OCI-LY7 (cell line): ENCODE measurements around the gene ACTN2. TPM values are rescaled to one million over a fixed set of nuclear protein-coding genes. Genes with fewer than 3 reads are reported as not detected.

Experiments
- BruUV-seq: library from RNA; stranded (reverse); fragments of 400-500 nt; replicated peaks from 2 replicates; lab custom pipeline; 2021; lab: Mats Ljungman, UMichigan
- CTCF ChIA-PET: fragments of 300-600 bp; sonication (Branson Sonifier 250); formaldehyde crosslinking; loops from one replicate; lab custom pipeline; 2022; ENCODE audit warnings: antibody characterized with exemption; ENCODE audit not compliant: unreplicated experiment; lab: Charles Lee
- POLR2A ChIA-PET: fragments of 300-600 bp; sonication (Branson Sonifier 250); formaldehyde crosslinking; loops from one replicate; lab custom pipeline; 2022; ENCODE audit warnings: antibody characterized with exemption; lab: Charles Lee
- DNase-seq: peaks from one replicate; pipeline ENCODE4 v3.0.0-alpha.2; 2015; ENCODE audit warnings: low spot score
- H2AFZ ChIP-seq: fragments of 200-600 bp; sonication (generic), shearing (Covaris generic); 2 replicates; pipeline ENCODE4 v1.6.1; 2014; ENCODE audit warnings: mild to moderate bottlenecking, antibody characterized with exemption, low read length, moderate library complexity
- H3K27ac ChIP-seq: fragments of 200-600 bp; sonication (generic); 2 replicates; pipeline ENCODE4 v1.5.1; 2014; ENCODE audit warnings: mixed run types, low read depth, mild to moderate bottlenecking, moderate library complexity, low read length, inconsistent platforms; ENCODE audit not compliant: poor library complexity, severe bottlenecking
- H3K36me3 ChIP-seq: fragments of 200-600 bp; sonication (generic); 2 replicates; pipeline ENCODE4 v1.6.1; 2014; ENCODE audit warnings: mild to moderate bottlenecking, antibody characterized with exemption, low read length, moderate library complexity, mixed read lengths; ENCODE audit not compliant: insufficient read depth
- H3K4me1 ChIP-seq: fragments of 200-600 bp; sonication (generic); 2 replicates; pipeline ENCODE4 v1.5.1; 2014; ENCODE audit warnings: mild to moderate bottlenecking, low read length; ENCODE audit not compliant: insufficient read depth, poor library complexity, severe bottlenecking
- H3K4me2 ChIP-seq: fragments of 200-600 bp; sonication (generic); 2 replicates; pipeline ENCODE4 v1.6.1; 2014; ENCODE audit warnings: mild to moderate bottlenecking, low read length
- H3K4me3 ChIP-seq: fragments of 200-600 bp; sonication (generic); 2 replicates; pipeline ENCODE4 v1.5.1; 2014; ENCODE audit warnings: mild to moderate bottlenecking, low read depth, low read length; ENCODE audit not compliant: poor library complexity, severe bottlenecking
- H3K79me2 ChIP-seq: fragments of 200-600 bp; sonication (generic); 2 replicates; pipeline ENCODE4 v1.6.1; 2016; ENCODE audit warnings: low read depth, mild to moderate bottlenecking, low read length, moderate library complexity, mixed read lengths; ENCODE audit not compliant: insufficient read depth
- H3K9me2 ChIP-seq: fragments of 200-600 bp; sonication (generic); 2 replicates; pipeline ENCODE4 v1.6.1; 2016; ENCODE audit warnings: mild to moderate bottlenecking, low read length, mixed read lengths; ENCODE audit not compliant: insufficient read depth
- H3K9me3 ChIP-seq: fragments of 200-600 bp; sonication (generic); 2 replicates; pipeline ENCODE4 v1.6.1; 2014; ENCODE audit warnings: mild to moderate bottlenecking, mixed run types, low read length, mixed read lengths
- H4K20me1 ChIP-seq: fragments of 200-600 bp; sonication (generic); 2 replicates; pipeline ENCODE4 v1.6.1; 2014; ENCODE audit warnings: mild to moderate bottlenecking, antibody characterized with exemption, low read length, moderate library complexity, mixed read lengths; ENCODE audit not compliant: insufficient read depth
- CTCF ChIP-seq: fragments of 200-600 bp; sonication (generic); conservative IDR thresholded peaks from 2 replicates; pipeline ENCODE4 v1.5.1; 2014; ENCODE audit warnings: mild to moderate bottlenecking, antibody characterized with exemption, low read length, moderate library complexity, mixed read lengths
- EZH2phosphoT487 ChIP-seq: fragments of 200-600 bp; sonication (generic); IDR thresholded peaks from 2 replicates; pipeline ENCODE4 v1.6.1; 2018; ENCODE audit warnings: low read depth, borderline replicate concordance, mild to moderate bottlenecking, mixed run types, antibody characterized with exemption, low read length, moderate library complexity, mixed read lengths
- intact Hi-C: fragments of 100-400 bp; cut with micrococcal nuclease; formaldehyde crosslinking; loops from one replicate; pipeline ENCODE4 v1.10.0; 2022; ENCODE audit not compliant: unreplicated experiment
- total RNA-seq, 2 experiments: library from RNA; depleted of rRNA in 1 of 2; stranded (reverse); fragments of >200 nt in 1 of 2; shearing (Covaris generic) in 1 of 2; gene quantifications; 2 replicates each; pipeline ENCODE4 v1.2.3, GENCODE V29; 2014 to 2022

ACTN2 gene
- total RNA-seq, 2 experiments from 2014 or later: not detected

GRCh38 chr1:236733653-236734052 is 47.4 kb downstream of the ACTN2 start:
- no peak overlapping the region for H3K4me3 ChIP-seq
- no peaks in the 10 kb centered on the region for H3K4me1 ChIP-seq
- CTCF ChIA-PET: no interaction called here
- no peak overlapping the region for H2AFZ ChIP-seq
- no peaks in the 10 kb centered on the region for H3K9me2 ChIP-seq
- BruUV-seq: no TSS peak
- no peaks in the 10 kb centered on the region for H3K79me2 ChIP-seq
- H3K36me3 ChIP-seq: no peaks in the 10 kb centered on the region
- DNase-seq: no peak
- no peaks in the 10 kb centered on the region for H3K9me3 ChIP-seq
- no peak overlapping the region for H3K4me2 ChIP-seq
- H3K27ac ChIP-seq: no peak overlapping the region
- intact Hi-C loops: no loop called here
- POLR2A ChIA-PET: no interaction called here
- TF ChIP-seq CTCF: no peak
- TF ChIP-seq EZH2phosphoT487: no peak
- no peaks in the 10 kb centered on the region for H4K20me1 ChIP-seq

GRCh38 chr1:236734141-236734765 is 48.0 kb downstream of the ACTN2 start:
- ChIA-PET CTCF (no interaction called here), POLR2A (no interaction called here)
- intact Hi-C loops: no loop called here
- Histone ChIP-seq H3K79me2 (no peaks in the 10 kb centered on the region), H2AFZ (no peak overlapping the region), H3K27ac (no peak overlapping the region), H3K4me1 (no peaks in the 10 kb centered on the region), H3K9me3 (no peaks in the 10 kb centered on the region), H3K9me2 (no peaks in the 10 kb centered on the region), H4K20me1 (no peaks in the 10 kb centered on the region), H3K36me3 (no peaks in the 10 kb centered on the region), H3K4me3 (no peak overlapping the region), H3K4me2 (no peak overlapping the region)
- no TSS peak for BruUV-seq
- TF ChIP-seq CTCF (no peak), EZH2phosphoT487 (no peak)
- no peak for DNase-seq

GRCh38 chr1:236736761-236737160 is 50.5 kb downstream of the ACTN2 start:
- Histone ChIP-seq H3K9me3 (no peaks in the 10 kb centered on the region), H3K27ac (no peak overlapping the region), H3K4me2 (no peak overlapping the region), H2AFZ (no peak overlapping the region), H3K36me3 (no peaks in the 10 kb centered on the region), H3K9me2 (no peaks in the 10 kb centered on the region), H3K4me3 (no peak overlapping the region), H3K79me2 (no peaks in the 10 kb centered on the region), H3K4me1 (no peaks in the 10 kb centered on the region), H4K20me1 (no peaks in the 10 kb centered on the region)
- no peak for DNase-seq
- intact Hi-C loops: no loop called here
- BruUV-seq: no TSS peak
- TF ChIP-seq CTCF: no peak
- TF ChIP-seq EZH2phosphoT487: no peak
- ChIA-PET POLR2A (no interaction called here), CTCF (no interaction called here)
